Gastroesophageal sphincter (tissue), 4 donors: ENCODE results near the gene PMM1. TPM values are rescaled to one million over a fixed set of nuclear protein-coding genes. Genes with fewer than 3 reads are reported as not detected.
A peak's percentile ranks its signal among the peaks of the same experiment; 100 is the strongest.

Source experiments
- ATAC-seq: fragments of 150-250 bp; one replicate; pipeline ENCODE4 v1.9.1; 2016; ENCODE audit warnings: mild to moderate bottlenecking, moderate library complexity
- H3K27ac ChIP-seq, 4 donors: fragments of 200-600 bp; sonication (generic) in 3 of 4; 1 replicate in 3 of 4; 2 replicates in 1 of 4; pipeline ENCODE4 v1.5.1; 2016 to 2019
- H3K27me3 ChIP-seq: fragments of 200-600 bp; sonication (generic); one replicate; pipeline ENCODE4 v1.5.1; 2019
- H3K36me3 ChIP-seq, 2 donors: fragments of 200-600 bp; sonication (generic); one replicate each; pipeline ENCODE4 v1.5.1; 2019; ENCODE audit warnings: control low read depth in 1 of 2
- H3K4me1 ChIP-seq, 3 donors: fragments of 200-600 bp; sonication (generic); 1 replicate in 2 of 3; 2 replicates in 1 of 3; pipeline ENCODE4 v1.5.1; 2016 to 2019; ENCODE audit warnings: control low read depth in 2 of 3
- H3K4me3 ChIP-seq, 2 donors: fragments of 200-600 bp; sonication (generic); one replicate each; pipeline ENCODE4 v1.5.1; 2019; ENCODE audit warnings: mild to moderate bottlenecking in 1 of 2, moderate library complexity in 1 of 2
- H3K9me3 ChIP-seq, 3 donors: fragments of 200-600 bp; sonication (generic); one replicate each; pipeline ENCODE4 v1.5.1; 2017 to 2019; ENCODE audit warnings: control low read depth in 2 of 3
- EP300 ChIP-seq: sonication (generic); formaldehyde crosslinking; IDR thresholded peaks from one replicate; pipeline ENCODE4 v1.6.1; 2017; ENCODE audit warnings: antibody characterized with exemption, mild to moderate bottlenecking
- POLR2A ChIP-seq, 2 donors: fragments of 450-650 bp; IDR thresholded peaks; one replicate each; pipeline ENCODE4 v1.6.1; 2017; ENCODE audit warnings: antibody characterized with exemption in 2 of 2, mild to moderate bottlenecking in 2 of 2, moderate library complexity in 1 of 2
- POLR2AphosphoS5 ChIP-seq: sonication (generic); formaldehyde crosslinking; IDR thresholded peaks from one replicate; pipeline ENCODE4 v1.6.1; 2017; ENCODE audit warnings: antibody characterized with exemption
- WGBS, 2 donors: methylation state at CpG; one replicate each; pipeline ENCODE4 v1.1.5; 2018; ENCODE audit warnings: low coverage in 1 of 2; 5-methylcytosine and 5-hydroxymethylcytosine counted together
- total RNA-seq, 4 donors: library from RNA; depleted of rRNA; stranded (reverse); fragments of >200 nt; gene quantifications; one replicate each; pipeline ENCODE4 v1.1.0, GENCODE V29; 2016
- TF ChIP-seq, protein P1 (sequence below), 4 experiments: fragments of 200-600 bp in 2 of 4; fragments of 450-650 bp in 2 of 4; sonication (generic) in 1 of 4; IDR thresholded peaks; one replicate each; pipeline ENCODE4 v1.5.1; 2017 to 2019; ENCODE audit warnings: antibody characterized with exemption in 4 of 4, mild to moderate bottlenecking in 2 of 4, moderate library complexity in 2 of 4

The PMM1 gene
- total RNA-seq, 4 donors from 2014 or later, result 32.7 to 42.5 (median 37.1) TPM

- Histone ChIP-seq H3K4me1 (peaks cover 2 to 57% (median 27%) of the 10 kb centered on the region in 3 donors), H3K36me3 (peaks cover 0 to 88% of the 10 kb centered on the region in 2 donors), H3K27ac (peak overlapping the region in 3 of 4 donors; percentile 41 to 93 (median 91)), H3K4me3 (no peak overlapping the region), H3K9me3 (no peaks in the 10 kb centered on the region), H3K27me3 (no peaks in the 10 kb centered on the region)
- ATAC-seq, result no peak
- TF ChIP-seq EP300 (no peak), POLR2AphosphoS5 (no peak), POLR2A (IDR thresholded peaks at IDR 0.05) (no peak)
- TF ChIP-seq, protein P1, sequence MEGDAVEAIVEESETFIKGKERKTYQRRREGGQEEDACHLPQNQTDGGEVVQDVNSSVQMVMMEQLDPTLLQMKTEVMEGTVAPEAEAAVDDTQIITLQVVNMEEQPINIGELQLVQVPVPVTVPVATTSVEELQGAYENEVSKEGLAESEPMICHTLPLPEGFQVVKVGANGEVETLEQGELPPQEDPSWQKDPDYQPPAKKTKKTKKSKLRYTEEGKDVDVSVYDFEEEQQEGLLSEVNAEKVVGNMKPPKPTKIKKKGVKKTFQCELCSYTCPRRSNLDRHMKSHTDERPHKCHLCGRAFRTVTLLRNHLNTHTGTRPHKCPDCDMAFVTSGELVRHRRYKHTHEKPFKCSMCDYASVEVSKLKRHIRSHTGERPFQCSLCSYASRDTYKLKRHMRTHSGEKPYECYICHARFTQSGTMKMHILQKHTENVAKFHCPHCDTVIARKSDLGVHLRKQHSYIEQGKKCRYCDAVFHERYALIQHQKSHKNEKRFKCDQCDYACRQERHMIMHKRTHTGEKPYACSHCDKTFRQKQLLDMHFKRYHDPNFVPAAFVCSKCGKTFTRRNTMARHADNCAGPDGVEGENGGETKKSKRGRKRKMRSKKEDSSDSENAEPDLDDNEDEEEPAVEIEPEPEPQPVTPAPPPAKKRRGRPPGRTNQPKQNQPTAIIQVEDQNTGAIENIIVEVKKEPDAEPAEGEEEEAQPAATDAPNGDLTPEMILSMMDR (IDR thresholded peaks at IDR 0.05), result no peak
- 67% methylated on average over 3 of the region's 13 CpGs; no CpG with 5 or more reads in 1 of the 2 donors for WGBS, 2 donors
Observed at GRCh38 chr22:41528938-41529561, 60.6 kb downstream of the PMM1 start.

DNA sequence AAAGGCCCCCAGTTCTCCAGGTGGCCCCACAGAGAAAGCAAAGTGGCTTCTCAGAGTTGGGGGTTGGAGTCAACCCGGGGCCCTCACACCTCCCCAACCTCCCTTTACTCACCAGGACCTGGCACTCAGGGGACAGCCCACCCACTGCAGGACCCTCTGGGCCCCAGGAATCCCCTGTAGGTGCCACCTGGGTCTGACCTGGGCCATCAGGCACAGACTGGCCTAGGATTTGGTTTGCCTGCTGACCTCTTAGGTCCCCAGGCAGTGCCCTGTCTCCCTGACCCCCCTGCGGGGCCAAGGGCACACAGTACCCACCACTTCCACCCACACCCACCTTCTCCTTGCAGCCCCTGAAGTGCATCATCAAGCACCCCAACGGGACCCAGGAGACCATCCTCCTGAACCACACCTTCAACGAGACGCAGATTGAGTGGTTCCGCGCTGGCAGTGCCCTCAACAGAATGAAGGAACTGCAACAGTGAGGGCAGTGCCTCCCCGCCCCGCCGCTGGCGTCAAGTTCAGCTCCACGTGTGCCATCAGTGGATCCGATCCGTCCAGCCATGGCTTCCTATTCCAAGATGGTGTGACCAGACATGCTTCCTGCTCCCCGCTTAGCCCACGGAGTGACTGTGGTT lies 61.4 kb downstream of the PMM1 start:
- no peak for ATAC-seq
- Histone ChIP-seq H3K4me3 (no peak overlapping the region), H3K27me3 (no peaks in the 10 kb centered on the region), H3K36me3 (peaks cover 0 to 89% of the 10 kb centered on the region in 2 donors), H3K4me1 (peaks cover 7 to 60% (median 32%) of the 10 kb centered on the region in 3 donors), H3K27ac (peak overlapping the region in 3 of 4 donors; percentile 37 to 93 (median 91)), H3K9me3 (no peaks in the 10 kb centered on the region)
- TF ChIP-seq, protein P1 (IDR thresholded peaks at IDR 0.05), result no peak
- 95% methylated on average over 4 of the region's 16 CpGs; no CpG with 5 or more reads in 1 of the 2 donors for WGBS, 2 donors

Other genes starting within 250 kb of the PMM1 start
- gene TEF, start 207.9 kb downstream of the PMM1 start, total RNA-seq, result 10 to 100 TPM; 26.1 to 50.7 (median 37.0) TPM
- gene TOB2, start 143.0 kb downstream of the PMM1 start, total RNA-seq, result 100 to 1,000 TPM in 1 of 4 donors, 10 to 100 TPM in 3; 59.3 to 163 (median 84.1) TPM
- gene PHF5A, start 121.1 kb downstream of the PMM1 start, total RNA-seq, result 10 to 100 TPM; 26.7 to 44.5 (median 39.2) TPM
- 100 to 1,000 TPM; 115 to 227 (median 132) TPM for gene ACO2, start 120.7 kb downstream of the PMM1 start, total RNA-seq
- gene POLR3H, start 45.4 kb downstream of the PMM1 start, total RNA-seq, result 10 to 100 TPM; 17.7 to 27.0 (median 23.4) TPM
- 10 to 100 TPM in 1 of 4 donors, 1 to 10 TPM in 3; 3.0 to 22.2 (median 5.8) TPM for gene CSDC2, start 28.8 kb downstream of the PMM1 start, total RNA-seq
- gene DESI1, start 31.2 kb upstream of the PMM1 start, total RNA-seq, result 10 to 100 TPM; 18.2 to 77.7 (median 21.4) TPM
- 100 to 1,000 TPM; 236 to 277 (median 258) TPM for gene XRCC6, start 31.5 kb upstream of the PMM1 start, total RNA-seq
- 100 to 1,000 TPM in 3 of 4 donors, 10 to 100 TPM in 1; 78.6 to 131 (median 111) TPM for gene SNU13, start 99.0 kb upstream of the PMM1 start, total RNA-seq
- gene MEI1, start 109.7 kb upstream of the PMM1 start, total RNA-seq, result under 1 TPM in 3 of 4 donors, not detected in 1; 0.07 to 0.81 (median 0.50) TPM
- 1 to 10 TPM; 3.8 to 8.9 (median 5.4) TPM for gene CCDC134, start 210.8 kb upstream of the PMM1 start, total RNA-seq
- 100 to 1,000 TPM in 1 of 4 donors, 10 to 100 TPM in 3; 39.7 to 101 (median 58.8) TPM for gene SREBF2, start 243.3 kb upstream of the PMM1 start, total RNA-seq